K562 (cell line): ENCODE results near the gene ZKSCAN3. TPM values are rescaled to one million over a fixed set of nuclear protein-coding genes. Genes with fewer than 3 reads are reported as not detected.

ENCODE experiments used
- ELF4 ChIP-seq: fragments of 450-650 bp; formaldehyde crosslinking; IDR thresholded peaks from 2 replicates; pipeline ENCODE4 v1.4.0; 2022; ENCODE audit warnings: missing genetic modification characterization
- ILF3 ChIP-seq: fragments of 450-650 bp; IDR thresholded peaks from 2 replicates; pipeline ENCODE4 v1.6.1; 2018; ENCODE audit warnings: antibody characterized with exemption, mild to moderate bottlenecking, moderate library complexity, borderline replicate concordance
- KDM4B ChIP-seq, 2 experiments: fragments of 450-650 bp in 1 of 2; sonication (generic) in 1 of 2; IDR thresholded peaks; 2 replicates each; pipeline ENCODE4 v1.6.1; 2016 to 2017; ENCODE audit warnings: borderline replicate concordance in 2 of 2, antibody characterized with exemption in 1 of 2, low read depth in 1 of 2, mild to moderate bottlenecking in 1 of 2
- SLC30A9 ChIP-seq: fragments of 250-450 bp; sonication (Bioruptor Pico); IDR thresholded peaks from 2 replicates; pipeline ENCODE4 v1.8.0; 2022; ENCODE audit warnings: mild to moderate bottlenecking, moderate library complexity
- XRCC5 ChIP-seq: fragments of 200-400 bp; formaldehyde crosslinking; IDR thresholded peaks from 2 replicates; pipeline ENCODE4 v1.6.1; 2017; ENCODE audit warnings: low read depth, mild to moderate bottlenecking, low read length
- ZEB2 ChIP-seq: fragments of 450-650 bp; IDR thresholded peaks from 2 replicates; pipeline ENCODE4 v1.6.1; 2016
- ZNF75A ChIP-seq: fragments of 450-650 bp; formaldehyde crosslinking; IDR thresholded peaks from 2 replicates; pipeline ENCODE4 v1.4.0; 2020; ENCODE audit warnings: mild to moderate bottlenecking
- polyA plus RNA-seq, 8 experiments: library from polyadenylated mRNA; depleted of rRNA in 4 of 8; stranded (reverse) in 5 of 8; unstranded in 3 of 8; fragments of >200 nt; fragmentation: Nextera tagmentation in 2 of 8; fragmentation: Illumina TruSeq in 1 of 8; extraction: Ambion mirVana in 2 of 8; extraction: Trizol in 1 of 8; gene quantifications; 2 replicates each; pipeline versions ENCODE4 v1.2.1 to v1.2.3, GENCODE V29; 2011 to 2014; ENCODE audit warnings: inconsistent platforms in 1 of 8, missing spikeins in 1 of 8
- total RNA-seq, 7 experiments: library from RNA; depleted of rRNA in 6 of 7; stranded (reverse); fragments of >200 nt in 6 of 7; fragmentation: Illumina TruSeq in 2 of 7; extraction: Trizol in 2 of 7; gene quantifications; 2 replicates each; pipeline versions ENCODE4 v1.2.1 to v1.2.3, GENCODE V29; 2011 to 2021; ENCODE audit warnings: low replicate concordance in 1 of 7
- TF ChIP-seq, protein P1 (sequence below): fragments of 450-650 bp; IDR thresholded peaks from 2 replicates; pipeline ENCODE4 v1.6.1; 2016; ENCODE audit warnings: mild to moderate bottlenecking, moderate library complexity
- TF ChIP-seq, protein P2 (sequence below): fragments of 450-650 bp; formaldehyde crosslinking; IDR thresholded peaks from 2 replicates; pipeline ENCODE4 v1.4.0; 2020; ENCODE audit warnings: mild to moderate bottlenecking
- TF ChIP-seq, protein P3 (sequence below): fragments of 250-450 bp; sonication (Bioruptor Pico); IDR thresholded peaks from 2 replicates; pipeline ENCODE4 v1.5.0; 2020; ENCODE audit warnings: mild to moderate bottlenecking, borderline replicate concordance
- TF ChIP-seq, protein P4 (sequence below): sonication (generic); formaldehyde crosslinking; IDR thresholded peaks from 2 replicates; pipeline ENCODE4 v1.8.1; 2023; ENCODE audit warnings: mild to moderate bottlenecking, missing genetic modification reagents

Gene ZKSCAN3
- total and polyA plus RNA-seq, 9 of the 15 experiments (the other 6 are each of a cell fraction or from before 2014, with no cell fraction given): 3.0 to 12.4 (median 10.2) TPM

DNA sequence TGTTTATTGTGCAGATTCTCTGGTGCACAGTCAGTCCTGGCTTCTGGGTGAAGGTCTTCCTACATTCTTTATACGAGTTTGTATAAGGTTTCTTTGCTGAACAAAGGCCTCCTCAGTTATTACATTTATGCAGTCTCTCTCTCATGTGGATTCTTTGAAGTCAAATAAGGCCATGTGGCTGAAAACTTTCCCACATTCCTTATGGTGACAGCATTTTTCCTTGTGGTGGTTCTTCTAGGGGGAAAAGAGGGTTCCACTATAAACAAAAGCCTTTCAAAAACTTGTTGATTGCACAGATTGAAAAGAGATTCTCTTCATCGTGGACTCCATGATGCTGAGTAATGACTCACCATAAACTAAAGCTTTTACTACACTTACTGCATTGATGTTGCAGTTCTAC, 30.6 kb downstream of the ZKSCAN3 start (continued):
- TF ChIP-seq, protein P1, sequence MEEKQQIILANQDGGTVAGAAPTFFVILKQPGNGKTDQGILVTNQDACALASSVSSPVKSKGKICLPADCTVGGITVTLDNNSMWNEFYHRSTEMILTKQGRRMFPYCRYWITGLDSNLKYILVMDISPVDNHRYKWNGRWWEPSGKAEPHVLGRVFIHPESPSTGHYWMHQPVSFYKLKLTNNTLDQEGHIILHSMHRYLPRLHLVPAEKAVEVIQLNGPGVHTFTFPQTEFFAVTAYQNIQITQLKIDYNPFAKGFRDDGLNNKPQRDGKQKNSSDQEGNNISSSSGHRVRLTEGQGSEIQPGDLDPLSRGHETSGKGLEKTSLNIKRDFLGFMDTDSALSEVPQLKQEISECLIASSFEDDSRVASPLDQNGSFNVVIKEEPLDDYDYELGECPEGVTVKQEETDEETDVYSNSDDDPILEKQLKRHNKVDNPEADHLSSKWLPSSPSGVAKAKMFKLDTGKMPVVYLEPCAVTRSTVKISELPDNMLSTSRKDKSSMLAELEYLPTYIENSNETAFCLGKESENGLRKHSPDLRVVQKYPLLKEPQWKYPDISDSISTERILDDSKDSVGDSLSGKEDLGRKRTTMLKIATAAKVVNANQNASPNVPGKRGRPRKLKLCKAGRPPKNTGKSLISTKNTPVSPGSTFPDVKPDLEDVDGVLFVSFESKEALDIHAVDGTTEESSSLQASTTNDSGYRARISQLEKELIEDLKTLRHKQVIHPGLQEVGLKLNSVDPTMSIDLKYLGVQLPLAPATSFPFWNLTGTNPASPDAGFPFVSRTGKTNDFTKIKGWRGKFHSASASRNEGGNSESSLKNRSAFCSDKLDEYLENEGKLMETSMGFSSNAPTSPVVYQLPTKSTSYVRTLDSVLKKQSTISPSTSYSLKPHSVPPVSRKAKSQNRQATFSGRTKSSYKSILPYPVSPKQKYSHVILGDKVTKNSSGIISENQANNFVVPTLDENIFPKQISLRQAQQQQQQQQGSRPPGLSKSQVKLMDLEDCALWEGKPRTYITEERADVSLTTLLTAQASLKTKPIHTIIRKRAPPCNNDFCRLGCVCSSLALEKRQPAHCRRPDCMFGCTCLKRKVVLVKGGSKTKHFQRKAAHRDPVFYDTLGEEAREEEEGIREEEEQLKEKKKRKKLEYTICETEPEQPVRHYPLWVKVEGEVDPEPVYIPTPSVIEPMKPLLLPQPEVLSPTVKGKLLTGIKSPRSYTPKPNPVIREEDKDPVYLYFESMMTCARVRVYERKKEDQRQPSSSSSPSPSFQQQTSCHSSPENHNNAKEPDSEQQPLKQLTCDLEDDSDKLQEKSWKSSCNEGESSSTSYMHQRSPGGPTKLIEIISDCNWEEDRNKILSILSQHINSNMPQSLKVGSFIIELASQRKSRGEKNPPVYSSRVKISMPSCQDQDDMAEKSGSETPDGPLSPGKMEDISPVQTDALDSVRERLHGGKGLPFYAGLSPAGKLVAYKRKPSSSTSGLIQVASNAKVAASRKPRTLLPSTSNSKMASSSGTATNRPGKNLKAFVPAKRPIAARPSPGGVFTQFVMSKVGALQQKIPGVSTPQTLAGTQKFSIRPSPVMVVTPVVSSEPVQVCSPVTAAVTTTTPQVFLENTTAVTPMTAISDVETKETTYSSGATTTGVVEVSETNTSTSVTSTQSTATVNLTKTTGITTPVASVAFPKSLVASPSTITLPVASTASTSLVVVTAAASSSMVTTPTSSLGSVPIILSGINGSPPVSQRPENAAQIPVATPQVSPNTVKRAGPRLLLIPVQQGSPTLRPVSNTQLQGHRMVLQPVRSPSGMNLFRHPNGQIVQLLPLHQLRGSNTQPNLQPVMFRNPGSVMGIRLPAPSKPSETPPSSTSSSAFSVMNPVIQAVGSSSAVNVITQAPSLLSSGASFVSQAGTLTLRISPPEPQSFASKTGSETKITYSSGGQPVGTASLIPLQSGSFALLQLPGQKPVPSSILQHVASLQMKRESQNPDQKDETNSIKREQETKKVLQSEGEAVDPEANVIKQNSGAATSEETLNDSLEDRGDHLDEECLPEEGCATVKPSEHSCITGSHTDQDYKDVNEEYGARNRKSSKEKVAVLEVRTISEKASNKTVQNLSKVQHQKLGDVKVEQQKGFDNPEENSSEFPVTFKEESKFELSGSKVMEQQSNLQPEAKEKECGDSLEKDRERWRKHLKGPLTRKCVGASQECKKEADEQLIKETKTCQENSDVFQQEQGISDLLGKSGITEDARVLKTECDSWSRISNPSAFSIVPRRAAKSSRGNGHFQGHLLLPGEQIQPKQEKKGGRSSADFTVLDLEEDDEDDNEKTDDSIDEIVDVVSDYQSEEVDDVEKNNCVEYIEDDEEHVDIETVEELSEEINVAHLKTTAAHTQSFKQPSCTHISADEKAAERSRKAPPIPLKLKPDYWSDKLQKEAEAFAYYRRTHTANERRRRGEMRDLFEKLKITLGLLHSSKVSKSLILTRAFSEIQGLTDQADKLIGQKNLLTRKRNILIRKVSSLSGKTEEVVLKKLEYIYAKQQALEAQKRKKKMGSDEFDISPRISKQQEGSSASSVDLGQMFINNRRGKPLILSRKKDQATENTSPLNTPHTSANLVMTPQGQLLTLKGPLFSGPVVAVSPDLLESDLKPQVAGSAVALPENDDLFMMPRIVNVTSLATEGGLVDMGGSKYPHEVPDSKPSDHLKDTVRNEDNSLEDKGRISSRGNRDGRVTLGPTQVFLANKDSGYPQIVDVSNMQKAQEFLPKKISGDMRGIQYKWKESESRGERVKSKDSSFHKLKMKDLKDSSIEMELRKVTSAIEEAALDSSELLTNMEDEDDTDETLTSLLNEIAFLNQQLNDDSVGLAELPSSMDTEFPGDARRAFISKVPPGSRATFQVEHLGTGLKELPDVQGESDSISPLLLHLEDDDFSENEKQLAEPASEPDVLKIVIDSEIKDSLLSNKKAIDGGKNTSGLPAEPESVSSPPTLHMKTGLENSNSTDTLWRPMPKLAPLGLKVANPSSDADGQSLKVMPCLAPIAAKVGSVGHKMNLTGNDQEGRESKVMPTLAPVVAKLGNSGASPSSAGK: peak; percentile 45
- TF ChIP-seq, protein P2, sequence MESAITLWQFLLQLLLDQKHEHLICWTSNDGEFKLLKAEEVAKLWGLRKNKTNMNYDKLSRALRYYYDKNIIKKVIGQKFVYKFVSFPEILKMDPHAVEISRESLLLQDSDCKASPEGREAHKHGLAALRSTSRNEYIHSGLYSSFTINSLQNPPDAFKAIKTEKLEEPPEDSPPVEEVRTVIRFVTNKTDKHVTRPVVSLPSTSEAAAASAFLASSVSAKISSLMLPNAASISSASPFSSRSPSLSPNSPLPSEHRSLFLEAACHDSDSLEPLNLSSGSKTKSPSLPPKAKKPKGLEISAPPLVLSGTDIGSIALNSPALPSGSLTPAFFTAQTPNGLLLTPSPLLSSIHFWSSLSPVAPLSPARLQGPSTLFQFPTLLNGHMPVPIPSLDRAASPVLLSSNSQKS (CRISPR knock-in tag): no peak
- TF ChIP-seq ELF4 (CRISPR knock-in tag): no peak
- no peak for TF ChIP-seq KDM4B (IDR thresholded peaks at IDR 0.05; ENCODE audit: borderline replicate concordance in 2 of 2, low read depth in 1 of 2)
- no peak for TF ChIP-seq SLC30A9 (CRISPR knock-in tag)
- TF ChIP-seq, protein P3, sequence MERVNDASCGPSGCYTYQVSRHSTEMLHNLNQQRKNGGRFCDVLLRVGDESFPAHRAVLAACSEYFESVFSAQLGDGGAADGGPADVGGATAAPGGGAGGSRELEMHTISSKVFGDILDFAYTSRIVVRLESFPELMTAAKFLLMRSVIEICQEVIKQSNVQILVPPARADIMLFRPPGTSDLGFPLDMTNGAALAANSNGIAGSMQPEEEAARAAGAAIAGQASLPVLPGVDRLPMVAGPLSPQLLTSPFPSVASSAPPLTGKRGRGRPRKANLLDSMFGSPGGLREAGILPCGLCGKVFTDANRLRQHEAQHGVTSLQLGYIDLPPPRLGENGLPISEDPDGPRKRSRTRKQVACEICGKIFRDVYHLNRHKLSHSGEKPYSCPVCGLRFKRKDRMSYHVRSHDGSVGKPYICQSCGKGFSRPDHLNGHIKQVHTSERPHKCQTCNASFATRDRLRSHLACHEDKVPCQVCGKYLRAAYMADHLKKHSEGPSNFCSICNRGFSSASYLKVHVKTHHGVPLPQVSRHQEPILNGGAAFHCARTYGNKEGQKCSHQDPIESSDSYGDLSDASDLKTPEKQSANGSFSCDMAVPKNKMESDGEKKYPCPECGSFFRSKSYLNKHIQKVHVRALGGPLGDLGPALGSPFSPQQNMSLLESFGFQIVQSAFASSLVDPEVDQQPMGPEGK: no peak
- TF ChIP-seq ZNF75A (CRISPR knock-in tag): peak; percentile 82
- no peak for TF ChIP-seq ZEB2
- TF ChIP-seq, protein P4, sequence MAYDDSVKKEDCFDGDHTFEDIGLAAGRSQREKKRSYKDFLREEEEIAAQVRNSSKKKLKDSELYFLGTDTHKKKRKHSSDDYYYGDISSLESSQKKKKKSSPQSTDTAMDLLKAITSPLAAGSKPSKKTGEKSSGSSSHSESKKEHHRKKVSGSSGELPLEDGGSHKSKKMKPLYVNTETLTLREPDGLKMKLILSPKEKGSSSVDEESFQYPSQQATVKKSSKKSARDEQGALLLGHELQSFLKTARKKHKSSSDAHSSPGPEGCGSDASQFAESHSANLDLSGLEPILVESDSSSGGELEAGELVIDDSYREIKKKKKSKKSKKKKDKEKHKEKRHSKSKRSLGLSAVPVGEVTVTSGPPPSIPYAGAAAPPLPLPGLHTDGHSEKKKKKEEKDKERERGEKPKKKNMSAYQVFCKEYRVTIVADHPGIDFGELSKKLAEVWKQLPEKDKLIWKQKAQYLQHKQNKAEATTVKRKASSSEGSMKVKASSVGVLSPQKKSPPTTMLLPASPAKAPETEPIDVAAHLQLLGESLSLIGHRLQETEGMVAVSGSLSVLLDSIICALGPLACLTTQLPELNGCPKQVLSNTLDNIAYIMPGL (CRISPR knock-in tag): no peak
- TF ChIP-seq ILF3: no peak
- no peak for TF ChIP-seq XRCC5
